GM18519 (cell line): Measurements from ENCODE around the gene PRDM12.

Experiments used
- ATAC-seq: cut with Tn5 transposase; IDR thresholded peaks from one replicate; pipeline ENCODE4 v1.9.1; 2021; ENCODE audit warnings: mild to moderate bottlenecking, moderate library complexity; ENCODE audit not compliant: unreplicated experiment, low FRiP score

The PRDM12 gene

DNA sequence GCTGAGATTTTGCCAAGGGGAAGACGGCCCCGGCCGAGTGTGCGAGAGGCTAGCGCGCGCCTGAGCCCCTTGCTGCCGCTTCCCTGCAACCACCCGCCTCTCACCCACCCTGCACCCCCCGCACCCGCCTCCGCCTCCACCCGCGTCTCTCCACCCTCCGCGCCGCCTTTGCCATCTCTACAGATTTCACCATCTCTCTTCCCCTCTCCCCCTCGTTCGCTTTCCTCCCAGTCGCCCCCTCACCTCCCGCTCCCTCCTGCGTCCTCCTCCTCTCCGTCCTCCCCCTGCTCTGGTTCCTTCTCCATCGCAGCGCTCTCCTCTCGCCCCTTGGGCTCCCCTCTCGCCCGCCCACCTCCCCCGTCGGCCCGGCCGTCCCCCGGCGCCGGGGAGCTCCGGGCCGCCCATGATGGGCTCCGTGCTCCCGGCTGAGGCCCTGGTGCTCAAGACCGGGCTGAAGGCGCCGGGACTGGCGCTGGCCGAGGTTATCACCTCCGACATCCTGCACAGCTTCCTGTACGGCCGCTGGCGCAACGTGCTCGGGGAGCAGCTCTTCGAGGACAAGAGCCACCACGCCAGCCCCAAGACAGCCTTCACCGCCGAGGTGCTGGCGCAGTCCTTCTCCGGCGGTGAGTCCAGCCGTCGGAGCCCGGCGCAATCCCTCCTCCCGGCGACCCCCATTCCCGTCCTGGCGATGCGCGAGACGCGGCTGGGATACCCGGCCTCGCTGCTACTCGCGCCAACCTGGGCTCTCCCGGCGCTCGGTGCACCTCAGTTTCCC, at the start of gene PRDM12:
Gene PRDM12, plus strand, starts transcription at position 344 of the 778 bp plus-strand sequence. Its CDS starts 60 bp downstream, at position 404.
- ATAC-seq: no peak

- no peak for ATAC-seq
These were observed 47.9 kb upstream of the PRDM12 start for GRCh38 chr9:130616451-130616850.

- ATAC-seq: no peak
These were observed 40.9 kb upstream of the PRDM12 start for GRCh38 chr9:130623466-130623865.

DNA sequence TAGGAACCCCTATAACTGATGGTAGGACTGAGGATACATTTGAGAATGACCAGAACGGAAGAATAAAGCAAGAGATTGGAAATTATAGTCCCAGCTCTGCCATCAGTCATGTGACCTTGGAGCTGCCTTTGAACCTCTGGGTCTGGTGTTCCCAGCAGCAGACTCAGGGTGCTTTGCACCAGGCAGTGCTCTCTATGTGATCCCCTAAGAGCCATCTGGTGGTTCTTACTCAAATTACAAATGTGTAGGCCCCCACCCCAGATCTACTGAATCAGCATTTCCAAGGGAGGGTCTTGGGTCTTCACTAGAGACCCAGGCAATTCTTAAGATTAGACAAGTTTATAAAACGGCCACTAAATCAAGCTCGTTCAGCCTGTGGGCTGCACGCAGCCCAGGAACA, 40.2 kb upstream of the PRDM12 start:
- no peak for ATAC-seq

DNA sequence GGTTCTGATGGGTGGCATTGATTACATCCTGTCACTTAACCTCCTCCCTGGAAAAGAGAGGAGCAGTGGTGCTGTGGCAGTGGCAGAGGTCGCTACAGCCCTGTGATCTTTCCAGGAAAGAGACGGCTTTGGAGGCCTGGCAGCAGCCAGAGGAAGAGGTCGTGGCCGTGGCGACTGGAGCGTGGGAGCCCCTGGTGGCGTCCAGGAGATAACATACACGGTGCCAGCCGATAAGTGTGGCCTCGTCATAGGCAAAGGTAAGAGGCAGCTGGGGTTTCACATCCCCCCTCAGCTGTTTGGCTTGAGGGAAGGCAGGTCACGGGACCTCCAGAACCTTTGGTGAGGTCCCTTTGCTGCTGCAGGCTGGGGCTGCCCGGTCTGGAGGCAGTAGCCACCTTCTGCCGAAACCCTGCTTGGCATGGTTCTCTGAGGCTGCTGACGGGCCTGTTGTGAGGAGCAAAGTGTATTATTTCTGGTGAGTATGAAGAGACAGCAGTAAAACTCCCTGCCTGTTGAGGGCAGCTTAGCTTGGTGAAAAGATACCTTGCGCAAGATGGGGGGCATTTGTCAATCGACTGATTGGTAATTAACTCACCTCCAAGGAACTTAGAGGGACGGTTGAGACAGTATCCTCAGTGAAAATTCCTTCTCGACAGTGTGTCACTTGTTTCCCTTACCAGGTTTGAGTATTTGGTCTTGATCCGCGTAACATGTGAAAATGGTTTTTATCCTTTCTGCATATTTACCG, 38.0 kb upstream of the PRDM12 start:
- no peak for ATAC-seq

GRCh38 chr9:130627051-130627450, 37.3 kb upstream of the PRDM12 start:
- no peak for ATAC-seq

GRCh38 chr9:130627896-130628792, 36.2 kb upstream of the PRDM12 start:
- no peak for ATAC-seq

GRCh38 chr9:130629443-130630070, 34.8 kb upstream of the PRDM12 start:
- ATAC-seq: no peak

- ATAC-seq: no peak
These were observed 34.3 kb upstream of the PRDM12 start for GRCh38 chr9:130630071-130630450.

DNA sequence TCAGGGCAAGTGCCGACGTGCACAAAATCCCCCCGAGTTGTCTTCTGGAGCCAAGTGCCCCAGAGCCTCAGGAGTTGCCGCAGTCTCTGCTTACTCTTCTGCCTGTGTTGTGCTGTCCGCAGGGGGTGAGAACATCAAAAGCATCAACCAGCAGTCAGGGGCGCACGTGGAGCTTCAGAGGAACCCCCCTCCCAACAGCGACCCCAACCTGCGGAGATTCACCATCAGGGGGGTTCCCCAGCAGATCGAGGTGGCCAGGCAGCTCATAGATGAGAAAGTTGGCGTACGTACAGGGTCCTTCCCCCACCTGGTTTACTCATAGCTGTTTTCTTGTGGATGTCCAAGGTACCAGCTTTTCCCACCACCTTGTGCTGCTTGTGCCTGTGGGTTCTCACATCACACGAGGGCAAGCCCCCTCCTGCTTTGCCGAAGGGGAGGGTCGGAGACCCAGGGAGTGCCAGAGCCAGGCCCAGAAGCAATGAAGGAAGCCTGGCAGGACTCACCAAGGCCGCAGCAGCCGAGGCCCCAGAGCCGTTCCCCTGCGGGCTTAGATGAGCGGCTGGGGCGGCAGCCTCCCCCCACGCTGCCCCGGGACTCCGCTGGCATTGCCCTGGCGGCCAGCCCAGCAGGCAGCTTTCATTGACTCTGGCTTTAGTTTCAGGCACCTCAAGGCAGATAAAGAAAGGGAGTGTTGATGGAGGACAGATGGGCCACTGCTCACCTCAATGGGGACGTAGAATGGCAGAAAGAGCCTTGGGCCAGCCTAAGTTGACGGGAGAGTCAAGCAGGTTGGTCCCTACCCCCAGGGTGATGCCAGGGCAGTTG, 33.7 kb upstream of the PRDM12 start:
- ATAC-seq: no peak

- ATAC-seq: no peak
These were observed 32.9 kb upstream of the PRDM12 start for GRCh38 chr9:130631331-130632080.

DNA sequence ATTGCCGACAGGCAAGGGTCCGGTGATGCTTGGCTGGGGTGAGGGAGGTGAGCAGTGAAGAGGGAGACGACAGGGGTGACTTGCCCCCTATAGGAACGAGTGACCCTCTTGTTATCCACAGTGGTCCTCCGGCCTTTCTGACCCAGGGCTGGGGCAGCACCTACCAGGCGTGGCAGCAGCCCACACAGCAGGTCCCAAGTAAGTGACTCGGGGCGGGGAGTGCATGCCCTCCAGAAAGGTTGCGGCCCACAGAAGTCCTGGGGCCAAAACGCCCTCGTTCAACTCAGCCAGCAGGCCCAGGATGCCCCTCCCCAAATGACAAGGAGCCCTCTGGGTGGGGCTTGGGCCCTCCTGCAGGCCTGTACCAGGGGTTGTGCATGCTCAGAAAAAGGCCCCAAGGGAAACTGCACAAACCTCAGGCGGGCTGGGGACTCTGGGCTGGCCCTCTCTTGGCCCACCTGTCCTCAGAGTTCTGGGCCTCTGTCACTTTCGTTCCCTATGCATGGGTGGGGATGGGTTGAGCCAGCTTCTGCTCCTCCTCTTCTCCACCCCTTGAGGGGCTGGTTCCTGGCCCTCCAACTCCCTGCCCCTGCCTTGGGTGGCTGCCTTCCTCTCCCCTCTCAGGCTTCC, 32.2 kb upstream of the PRDM12 start:
- ATAC-seq: no peak

DNA sequence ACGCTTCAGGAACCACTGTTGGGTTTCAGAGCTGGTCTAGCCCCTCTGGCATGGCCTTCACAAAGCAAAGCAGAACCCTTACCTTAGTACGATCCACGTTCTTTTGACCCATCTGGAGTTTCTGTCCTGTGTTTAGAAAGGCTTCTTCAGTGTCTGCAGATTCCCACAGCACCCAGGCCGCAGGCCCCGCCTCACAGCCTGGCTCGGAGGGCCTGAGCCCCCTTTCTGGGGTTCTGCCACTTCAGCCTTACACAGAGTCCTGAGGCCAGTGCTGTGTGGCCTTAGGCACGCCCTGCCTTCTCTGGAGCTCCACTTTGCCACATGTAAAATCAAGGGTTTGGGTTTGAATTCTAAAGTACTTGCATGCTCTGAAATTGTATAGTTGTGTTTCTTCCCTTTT, 31.6 kb upstream of the PRDM12 start:
- ATAC-seq: no peak

GRCh38 chr9:130633336-130634190, 30.8 kb upstream of the PRDM12 start:
- ATAC-seq: no peak

DNA sequence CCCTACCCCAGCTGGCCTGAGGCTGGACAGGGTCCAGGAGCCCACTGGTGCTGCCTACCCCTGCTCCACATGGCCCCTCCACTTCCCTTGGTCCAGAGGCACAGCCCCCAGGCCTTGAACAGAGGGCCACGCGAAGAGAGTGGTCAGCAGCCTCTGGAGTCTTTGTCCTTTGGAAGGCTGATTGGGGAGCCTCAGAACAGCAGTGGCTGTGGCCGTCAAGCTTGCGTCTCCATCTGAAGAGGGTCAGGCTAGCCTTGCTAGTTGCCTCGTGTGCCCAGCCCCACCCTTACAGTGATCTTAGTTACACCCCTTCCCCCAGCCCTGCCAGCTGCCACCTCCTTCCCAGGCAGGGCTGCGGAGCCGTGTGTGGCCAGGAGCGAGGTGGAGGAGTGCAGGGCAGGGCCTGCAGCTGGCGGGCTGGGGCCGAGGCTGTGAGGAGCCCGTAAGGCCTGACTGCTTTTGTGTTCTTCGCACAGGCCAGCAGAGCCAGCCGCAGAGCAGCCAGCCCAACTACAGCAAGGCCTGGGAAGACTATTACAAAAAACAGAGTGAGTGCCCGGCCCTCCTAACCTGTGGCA, 30.1 kb upstream of the PRDM12 start:
- ATAC-seq: no peak

DNA sequence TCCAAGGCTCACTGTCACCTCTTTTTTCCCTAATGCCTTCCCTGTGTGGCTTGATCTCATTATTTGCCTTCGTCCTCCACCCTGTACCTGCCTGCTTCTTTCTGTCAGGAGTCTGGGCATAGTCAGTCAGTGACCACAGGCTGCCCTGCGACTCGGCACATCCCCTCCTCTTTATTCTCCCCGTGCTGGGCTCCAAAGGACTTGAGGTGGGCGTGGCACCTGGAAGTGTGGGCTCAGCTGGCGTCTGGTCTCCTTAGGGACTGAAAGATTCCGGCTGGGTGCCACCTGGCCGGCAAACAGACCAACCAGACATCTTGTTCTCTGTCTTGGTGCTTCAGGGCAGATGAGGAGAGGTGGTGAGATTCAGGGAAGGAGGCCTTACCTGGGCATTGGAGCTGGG, 29.6 kb upstream of the PRDM12 start:
- ATAC-seq: no peak

DNA sequence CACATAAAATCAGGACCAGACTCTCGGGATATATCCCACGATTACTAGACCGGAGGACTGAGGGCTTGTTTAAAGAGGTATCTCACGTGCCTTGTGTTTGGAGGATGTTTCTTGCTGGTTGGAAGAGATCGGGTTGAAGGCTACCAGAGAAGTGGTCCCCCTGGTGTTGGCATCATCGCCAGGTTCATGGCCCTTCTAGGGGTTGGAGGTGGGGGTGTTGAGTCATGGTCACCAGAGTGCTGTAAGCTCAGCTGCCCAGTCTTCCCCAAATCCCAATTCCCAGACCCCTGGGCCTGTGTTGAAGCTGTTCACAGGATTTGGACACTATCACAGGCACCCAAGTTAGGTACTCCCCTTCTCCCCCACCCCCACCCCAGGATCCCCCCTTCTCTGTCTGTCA, 29.1 kb upstream of the PRDM12 start:
- ATAC-seq: no peak
